Liver (tissue), 9 donors: ENCODE data around the gene RPL21. TPM values are rescaled to one million over a fixed set of nuclear protein-coding genes. Genes with fewer than 3 reads are reported as not detected.

Experiments
- DNase-seq: peaks from one replicate; pipeline ENCODE4 v3.0.0-alpha.2; 2017; ENCODE audit warnings: low spot score
- H3K27ac ChIP-seq, 2 donors: one replicate each; pipeline ENCODE4 v1.7.0; 2013; ENCODE audit warnings: inconsistent platforms in 2 of 2, low read length in 2 of 2, control low read depth in 1 of 2, low read depth in 1 of 2, mild to moderate bottlenecking in 1 of 2
- H3K27me3 ChIP-seq, 4 donors: one replicate each; pipeline versions ENCODE4 v1.6.1 to v1.7.0; 2013; ENCODE audit warnings: low read length in 3 of 4, inconsistent platforms in 1 of 4, mild to moderate bottlenecking in 1 of 4, moderate library complexity in 1 of 4; ENCODE audit not compliant: control insufficient read depth in 4 of 4, insufficient read depth in 4 of 4
- H3K36me3 ChIP-seq, 4 donors: one replicate each; pipeline versions ENCODE4 v1.6.1 to v1.7.0; 2013; ENCODE audit warnings: low read length in 3 of 4, mild to moderate bottlenecking in 3 of 4, low read depth in 1 of 4, moderate library complexity in 1 of 4; ENCODE audit not compliant: control insufficient read depth in 4 of 4, insufficient read depth in 3 of 4
- H3K4me1 ChIP-seq, 4 donors: one replicate each; pipeline versions ENCODE4 v1.6.1 to v1.7.0; 2013; ENCODE audit warnings: low read length in 3 of 4, mild to moderate bottlenecking in 3 of 4, moderate library complexity in 1 of 4; ENCODE audit not compliant: control insufficient read depth in 4 of 4, insufficient read depth in 4 of 4
- H3K4me3 ChIP-seq, 3 donors: one replicate each; pipeline versions ENCODE4 v1.6.1 to v1.7.0; 2013; ENCODE audit warnings: low read length in 3 of 3, control low read depth in 1 of 3, low read depth in 1 of 3, mild to moderate bottlenecking in 1 of 3
- H3K9ac ChIP-seq, 2 donors: one replicate each; pipeline ENCODE4 v1.7.0; 2013; ENCODE audit warnings: low read length in 2 of 2, mild to moderate bottlenecking in 2 of 2, moderate library complexity in 2 of 2, control low read depth in 1 of 2, low read depth in 1 of 2
- H3K9me3 ChIP-seq, 4 donors: one replicate each; pipeline versions ENCODE4 v1.6.1 to v1.7.0; 2013; ENCODE audit warnings: low read length in 3 of 4; ENCODE audit not compliant: control insufficient read depth in 4 of 4
- ATF3 ChIP-seq: IDR thresholded peaks from 2 replicates; pipeline ENCODE4 v1.6.1; 2016; ENCODE audit warnings: antibody characterized with exemption
- CTCF ChIP-seq: fragments of 150-350 bp; IDR thresholded peaks from 2 replicates; pipeline ENCODE4 v1.5.1; 2017; ENCODE audit warnings: improper control_type of control experiment, low read depth, low read length; ENCODE audit not compliant: missing input control
- EGR1 ChIP-seq, 2 donors: IDR thresholded peaks; 2 replicates each; pipeline ENCODE4 v1.6.1; 2016 to 2018; ENCODE audit warnings: antibody characterized with exemption in 2 of 2, low read depth in 2 of 2
- FOXA1 ChIP-seq: IDR thresholded peaks from 2 replicates; pipeline ENCODE4 v1.6.1; 2016; ENCODE audit warnings: antibody characterized with exemption
- FOXA2 ChIP-seq: IDR thresholded peaks from 2 replicates; pipeline ENCODE4 v1.6.1; 2016; ENCODE audit warnings: antibody characterized with exemption
- GABPA ChIP-seq, 2 donors: IDR thresholded peaks in 1 of 2; conservative IDR thresholded peaks in 1 of 2; 2 replicates each; pipeline ENCODE4 v1.6.1; 2016; ENCODE audit warnings: antibody characterized with exemption in 2 of 2, mild to moderate bottlenecking in 1 of 2, moderate library complexity in 1 of 2
- HNF4A ChIP-seq, 2 donors: conservative IDR thresholded peaks; 2 replicates each; pipeline ENCODE4 v1.6.1; 2016; ENCODE audit warnings: antibody characterized with exemption in 2 of 2, mild to moderate bottlenecking in 2 of 2
- HNF4G ChIP-seq: IDR thresholded peaks from 2 replicates; pipeline ENCODE4 v1.6.1; 2016; ENCODE audit warnings: antibody characterized with exemption
- JUND ChIP-seq, 2 donors: IDR thresholded peaks; 2 replicates each; pipeline ENCODE4 v1.6.1; 2016; ENCODE audit warnings: antibody characterized with exemption in 2 of 2
- MAX ChIP-seq: IDR thresholded peaks from 2 replicates; pipeline ENCODE4 v1.6.1; 2016; ENCODE audit warnings: antibody characterized with exemption
- NR2F2 ChIP-seq: IDR thresholded peaks from 2 replicates; pipeline ENCODE4 v1.6.1; 2016; ENCODE audit warnings: antibody characterized with exemption
- RAD21 ChIP-seq, 2 donors: IDR thresholded peaks; 2 replicates each; pipeline ENCODE4 v1.6.1; 2016; ENCODE audit warnings: antibody characterized with exemption in 2 of 2, mild to moderate bottlenecking in 2 of 2
- REST ChIP-seq: IDR thresholded peaks from 2 replicates; pipeline ENCODE4 v1.6.1; 2016; ENCODE audit warnings: antibody characterized with exemption, mild to moderate bottlenecking
- RXRA ChIP-seq, 2 donors: IDR thresholded peaks; 2 replicates each; pipeline ENCODE4 v1.6.1; 2017 to 2018; ENCODE audit warnings: antibody characterized with exemption in 2 of 2, mild to moderate bottlenecking in 1 of 2
- SP1 ChIP-seq: IDR thresholded peaks from 2 replicates; pipeline ENCODE4 v1.6.1; 2018; ENCODE audit warnings: antibody characterized with exemption, mild to moderate bottlenecking
- TAF1 ChIP-seq: conservative IDR thresholded peaks from 2 replicates; pipeline ENCODE4 v1.6.1; 2016; ENCODE audit warnings: antibody characterized with exemption, mild to moderate bottlenecking
- YY1 ChIP-seq: IDR thresholded peaks from 2 replicates; pipeline ENCODE4 v1.6.1; 2016; ENCODE audit warnings: antibody characterized with exemption, mild to moderate bottlenecking
- ZBTB33 ChIP-seq: IDR thresholded peaks from 2 replicates; pipeline ENCODE4 v1.6.1; 2016; ENCODE audit warnings: antibody characterized with exemption
- WGBS: extraction: QIAGEN DNeasy Blood & Tissue Kit; methylation state at CpG from one replicate; pipeline ENCODE4 v1.1.7; 2013; 5-methylcytosine and 5-hydroxymethylcytosine counted together
- polyA plus RNA-seq, 2 donors: library from polyadenylated mRNA; stranded (reverse) in 1 of 2; unstranded in 1 of 2; fragments of 200-250 nt in 1 of 2; fragments of >200 nt in 1 of 2; fragmentation: Nextera tagmentation in 1 of 2; extraction: Ambion mirVana in 1 of 2; gene quantifications; one replicate each; pipeline versions ENCODE4 v1.2.1 to v1.2.3, GENCODE V29; 2013 to 2015
- total RNA-seq, 2 donors: library from RNA; depleted of rRNA; stranded (reverse); fragments of >200 nt; gene quantifications; one replicate each; pipeline ENCODE4 v1.2.3, GENCODE V29; 2014
- donor health status: healthy.
- donor health status: healthy.
- donor health status: healthy.
- donor health status: healthy.
- donor health status: healthy.

The RPL21 gene
- total and polyA plus RNA-seq, 4 donors = 206 to 648 (median 442) TPM

GRCh38 chr13:27250833-27251165 lies 559 bp upstream of the RPL21 start:
- Histone ChIP-seq H3K4me1 (peaks cover 8 to 31% (median 15%) of the 10 kb centered on the region in 4 donors), H3K27me3 (no peaks in the 10 kb centered on the region), H3K4me3 (peak overlapping the region; percentile 92 to 99 (median 97)), H3K27ac (peak overlapping the region; percentile 95 to 99), H3K36me3 (peaks cover 7 to 9% (median 8%) of the 10 kb centered on the region in 4 donors), H3K9ac (peak overlapping the region; percentile 98 to 99), H3K9me3 (no peaks in the 10 kb centered on the region)
- TF ChIP-seq ZBTB33 (no peak), RXRA (IDR thresholded peaks at IDR 0.05) (no peak), GABPA (IDR thresholded peaks at IDR 0.05 in 1 of 2, conservative IDR thresholded peaks at IDR 0.05 in 1 of 2) (no peak), FOXA2 (no peak), CTCF (no peak)
- under 1% methylated on average over 9 of the region's 9 CpGs for WGBS
- DNase-seq = no peak

- peak overlapping the region; percentile 98 to 99 for H3K9ac ChIP-seq
- TF ChIP-seq YY1 = no peak
- TF ChIP-seq HNF4A (conservative IDR thresholded peaks at IDR 0.05) = no peak
- TF ChIP-seq MAX = no peak
- TF ChIP-seq SP1 = no peak
- no peak for TF ChIP-seq FOXA1
- no peak for TF ChIP-seq RAD21 (IDR thresholded peaks at IDR 0.05)
- TF ChIP-seq TAF1 = no peak
- TF ChIP-seq REST = no peak
- TF ChIP-seq CTCF = no peak
- no peak for TF ChIP-seq HNF4G
- no peak for TF ChIP-seq RXRA (IDR thresholded peaks at IDR 0.05)
- no peak for TF ChIP-seq NR2F2
- TF ChIP-seq ATF3 = no peak
- TF ChIP-seq ZBTB33 = no peak
- TF ChIP-seq FOXA2 = no peak
- TF ChIP-seq JUND (IDR thresholded peaks at IDR 0.05) = no peak
- no peak for TF ChIP-seq GABPA (IDR thresholded peaks at IDR 0.05 in 1 of 2, conservative IDR thresholded peaks at IDR 0.05 in 1 of 2)
- TF ChIP-seq EGR1 (IDR thresholded peaks at IDR 0.05; ENCODE audit: low read depth in 2 of 2) = no peak
- peak overlapping the region; percentile 95 to 99 for H3K27ac ChIP-seq
- H3K4me1 ChIP-seq = peaks cover 8 to 32% (median 15%) of the 10 kb centered on the region in 4 donors
- H3K9me3 ChIP-seq = no peaks in the 10 kb centered on the region
- peak overlapping the region; percentile 92 to 99 (median 97) for H3K4me3 ChIP-seq
- DNase-seq = no peak
- H3K36me3 ChIP-seq = peaks cover 9 to 17% (median 15%) of the 10 kb centered on the region in 4 donors
- no peaks in the 10 kb centered on the region for H3K27me3 ChIP-seq
Measured at GRCh38 chr13:27252467-27252866, 1.1 kb downstream of the RPL21 start.
